ENCODE data around the gene CUX1. TPM values are rescaled to one million over a fixed set of nuclear protein-coding genes. Genes with fewer than 3 reads are reported as not detected.
"Not testable (repeated sequence)": the region's sequence is repeated elsewhere in the genome, so short reads cannot be mapped to it uniquely, and the experiment has no call there.

CUX1 gene
- total RNA-seq, 1 donor from 2014 or later = 46.5 TPM

- no peak for DNase-seq (ENCODE audit: low read depth)
These were observed 222.3 kb downstream of the CUX1 start for GRCh38 chr7:102039706-102040105.

GRCh38 chr7:102040569-102040968 is 223.1 kb downstream of the CUX1 start:
- DNase-seq (ENCODE audit: low read depth) = no peak

- peak; percentile 26 for DNase-seq (ENCODE audit: low read depth)
These were observed 224.7 kb downstream of the CUX1 start for GRCh38 chr7:102042016-102042656.

GRCh38 chr7:102042796-102043195 is 225.4 kb downstream of the CUX1 start:
- not testable (repeated sequence) for DNase-seq (ENCODE audit: low read depth)

GRCh38 chr7:102044641-102044983 is 227.2 kb downstream of the CUX1 start:
- no peak for DNase-seq (ENCODE audit: low read depth)

GRCh38 chr7:102044984-102045673 is 227.7 kb downstream of the CUX1 start:
- peak; percentile 64 for DNase-seq (ENCODE audit: low read depth)

- no peak for DNase-seq (ENCODE audit: low read depth)
These were observed 228.4 kb downstream of the CUX1 start for GRCh38 chr7:102045681-102046372.

GRCh38 chr7:102046373-102047117 is 229.1 kb downstream of the CUX1 start:
- no peak for DNase-seq (ENCODE audit: low read depth)

- DNase-seq (ENCODE audit: low read depth) = no peak
These were observed 229.7 kb downstream of the CUX1 start for GRCh38 chr7:102047167-102047566.

GRCh38 chr7:102049765-102050164 is 232.3 kb downstream of the CUX1 start:
- no peak for DNase-seq (ENCODE audit: low read depth)

GRCh38 chr7:102050864-102051460 is 233.5 kb downstream of the CUX1 start:
- DNase-seq (ENCODE audit: low read depth) = no peak

GRCh38 chr7:102051736-102052135 is 234.3 kb downstream of the CUX1 start:
- not testable (repeated sequence) for DNase-seq (ENCODE audit: low read depth)

GRCh38 chr7:102054158-102054557 is 236.7 kb downstream of the CUX1 start:
- DNase-seq (ENCODE audit: low read depth) = no peak

- no peak for DNase-seq (ENCODE audit: low read depth)
These were observed 238.0 kb downstream of the CUX1 start for GRCh38 chr7:102055181-102055976.

GRCh38 chr7:102059524-102059923 is 242.1 kb downstream of the CUX1 start:
- no peak for DNase-seq (ENCODE audit: low read depth)

- DNase-seq (ENCODE audit: low read depth) = no peak
These were observed 244.0 kb downstream of the CUX1 start for GRCh38 chr7:102061354-102061945.

- no peak for DNase-seq (ENCODE audit: low read depth)
These were observed 244.6 kb downstream of the CUX1 start for GRCh38 chr7:102061981-102062390.

GRCh38 chr7:102063690-102064180 is 246.3 kb downstream of the CUX1 start:
- DNase-seq (ENCODE audit: low read depth) = no peak

GRCh38 chr7:102064361-102065025 is 247.1 kb downstream of the CUX1 start:
- no peak for DNase-seq (ENCODE audit: low read depth)

Data from myocyte (in vitro differentiated cells).